HUES6 (cell line): Measurements from ENCODE around the gene EIF4EBP2.

Experiments
- H3K27ac ChIP-seq: 2 replicates; pipeline ENCODE4 v1.7.0; 2013; ENCODE audit warnings: low read depth, mild to moderate bottlenecking, low read length, inconsistent platforms
- H3K27me3 ChIP-seq: 2 replicates; pipeline ENCODE4 v1.6.1; 2013; ENCODE audit warnings: low read length; ENCODE audit not compliant: control insufficient read depth, insufficient read depth
- H3K36me3 ChIP-seq: 2 replicates; pipeline ENCODE4 v1.6.1; 2013; ENCODE audit warnings: low read length; ENCODE audit not compliant: control insufficient read depth, insufficient read depth
- H3K4me1 ChIP-seq: 2 replicates; pipeline ENCODE4 v1.6.1; 2013; ENCODE audit warnings: low read length; ENCODE audit not compliant: control insufficient read depth, insufficient read depth
- H3K4me3 ChIP-seq: 2 replicates; pipeline ENCODE4 v1.5.1; 2013; ENCODE audit warnings: low read depth, low read length
- H3K9ac ChIP-seq: one replicate; pipeline ENCODE4 v1.6.1; 2013; ENCODE audit warnings: mild to moderate bottlenecking, low read length
- H3K9me3 ChIP-seq: 2 replicates; pipeline ENCODE4 v1.6.1; 2013; ENCODE audit warnings: low read depth, low read length; ENCODE audit not compliant: control insufficient read depth, insufficient read depth

The EIF4EBP2 gene

GRCh38 chr10:70380350-70381135 is 23.4 kb upstream of the EIF4EBP2 start:
- H3K36me3 ChIP-seq, result peaks cover 6% of the 10 kb centered on the region; the same call in 1 of the 2 replicates
- H3K27ac ChIP-seq, result no peak overlapping the region
- peaks cover 5% of the 10 kb centered on the region; the same call in 1 of the 2 replicates for H3K9me3 ChIP-seq
- H3K27me3 ChIP-seq, result peaks cover 21% of the 10 kb centered on the region
- peaks cover 25% of the 10 kb centered on the region for H3K4me1 ChIP-seq
- H3K4me3 ChIP-seq, result no peak overlapping the region
- H3K9ac ChIP-seq, result no peak overlapping the region

- peaks cover 21% of the 10 kb centered on the region for H3K27me3 ChIP-seq
- H3K9ac ChIP-seq, result peak overlapping the region; percentile 72
- peak overlapping the region; percentile 94 for H3K4me3 ChIP-seq
- peak overlapping the region; percentile 28; the same call in 1 of the 2 replicates for H3K27ac ChIP-seq
- H3K36me3 ChIP-seq, result no peaks in the 10 kb centered on the region
- H3K9me3 ChIP-seq, result peaks cover 5% of the 10 kb centered on the region; the same call in 1 of the 2 replicates
- H3K4me1 ChIP-seq, result peaks cover 22% of the 10 kb centered on the region
Observed at GRCh38 chr10:70381471-70382421, 22.2 kb upstream of the EIF4EBP2 start.

- no peak overlapping the region for H3K27ac ChIP-seq
- no peaks in the 10 kb centered on the region for H3K9me3 ChIP-seq
- H3K4me1 ChIP-seq, result peaks cover 4% of the 10 kb centered on the region; the same call in 1 of the 2 replicates
- no peak overlapping the region for H3K4me3 ChIP-seq
- H3K27me3 ChIP-seq, result no peaks in the 10 kb centered on the region
- no peaks in the 10 kb centered on the region for H3K36me3 ChIP-seq
- H3K9ac ChIP-seq, result no peak overlapping the region
Observed at GRCh38 chr10:70391654-70392053, 12.3 kb upstream of the EIF4EBP2 start.

- Histone ChIP-seq H3K27me3 (no peaks in the 10 kb centered on the region), H3K9me3 (no peaks in the 10 kb centered on the region), H3K36me3 (no peaks in the 10 kb centered on the region), H3K4me1 (no peaks in the 10 kb centered on the region), H3K27ac (no peak overlapping the region), H3K4me3 (no peak overlapping the region), H3K9ac (no peak overlapping the region)
Observed at GRCh38 chr10:70396140-70396539, 7.8 kb upstream of the EIF4EBP2 start.

GRCh38 chr10:70399177-70399576 is 4.8 kb upstream of the EIF4EBP2 start:
- no peaks in the 10 kb centered on the region for H3K27me3 ChIP-seq
- no peak overlapping the region for H3K9ac ChIP-seq
- no peak overlapping the region for H3K4me3 ChIP-seq
- H3K27ac ChIP-seq, result no peak overlapping the region
- H3K4me1 ChIP-seq, result peaks cover 6% of the 10 kb centered on the region
- no peaks in the 10 kb centered on the region for H3K36me3 ChIP-seq
- H3K9me3 ChIP-seq, result no peaks in the 10 kb centered on the region

GRCh38 chr10:70403483-70404035 is 386 bp upstream of the EIF4EBP2 start:
- Histone ChIP-seq H3K4me1 (peaks cover 17% of the 10 kb centered on the region), H3K27ac (0 out of 2 replicates have a peak overlapping the region, but pooled peaks have one; percentile 86), H3K9me3 (peaks cover 6% of the 10 kb centered on the region; the same call in 1 of the 2 replicates), H3K4me3 (peak overlapping the region; percentile 81), H3K27me3 (no peaks in the 10 kb centered on the region), H3K9ac (no peak overlapping the region), H3K36me3 (peaks cover 12% of the 10 kb centered on the region)

- Histone ChIP-seq H3K9ac (peak overlapping the region; percentile 91), H3K27me3 (no peaks in the 10 kb centered on the region), H3K27ac (peak overlapping the region; percentile 86; the same call in 1 of the 2 replicates), H3K9me3 (peaks cover 10% of the 10 kb centered on the region; the same call in 1 of the 2 replicates), H3K4me1 (peaks cover 17% of the 10 kb centered on the region), H3K36me3 (peaks cover 17% of the 10 kb centered on the region), H3K4me3 (peak overlapping the region; percentile 81)
Observed at GRCh38 chr10:70404787-70405036, 767 bp downstream of the EIF4EBP2 start.

- Histone ChIP-seq H3K9ac (peak overlapping the region; percentile 91), H3K27ac (0 out of 2 replicates have a peak overlapping the region, but pooled peaks have one; percentile 86), H3K36me3 (peaks cover 17% of the 10 kb centered on the region), H3K4me3 (peak overlapping the region; percentile 81), H3K9me3 (peaks cover 10% of the 10 kb centered on the region; the same call in 1 of the 2 replicates), H3K4me1 (peaks cover 17% of the 10 kb centered on the region), H3K27me3 (no peaks in the 10 kb centered on the region)
Observed at GRCh38 chr10:70405037-70405824, 1.3 kb downstream of the EIF4EBP2 start.

- peaks cover 33% of the 10 kb centered on the region for H3K36me3 ChIP-seq
Observed at GRCh38 chr10:70409772-70410171, 5.8 kb downstream of the EIF4EBP2 start.

GRCh38 chr10:70410608-70411007 is 6.7 kb downstream of the EIF4EBP2 start:
- no peak overlapping the region for H3K27ac ChIP-seq
- H3K27me3 ChIP-seq, result no peaks in the 10 kb centered on the region
- H3K4me1 ChIP-seq, result peaks cover 12% of the 10 kb centered on the region; the same call in 1 of the 2 replicates
- peaks cover 33% of the 10 kb centered on the region for H3K36me3 ChIP-seq
- H3K9ac ChIP-seq, result no peak overlapping the region
- H3K4me3 ChIP-seq, result no peak overlapping the region
- H3K9me3 ChIP-seq, result peaks cover 10% of the 10 kb centered on the region; the same call in 1 of the 2 replicates

More at GRCh38 chr10:70409772-70410171, 5.8 kb downstream of the EIF4EBP2 start:
- Histone ChIP-seq H3K27ac (no peak overlapping the region), H3K4me1 (peaks cover 18% of the 10 kb centered on the region; the same call in 1 of the 2 replicates), H3K9me3 (peaks cover 10% of the 10 kb centered on the region; the same call in 1 of the 2 replicates), H3K9ac (no peak overlapping the region), H3K4me3 (no peak overlapping the region), H3K27me3 (no peaks in the 10 kb centered on the region)
